ENCODE results near the gene CLK1.

The CLK1 gene

DNA sequence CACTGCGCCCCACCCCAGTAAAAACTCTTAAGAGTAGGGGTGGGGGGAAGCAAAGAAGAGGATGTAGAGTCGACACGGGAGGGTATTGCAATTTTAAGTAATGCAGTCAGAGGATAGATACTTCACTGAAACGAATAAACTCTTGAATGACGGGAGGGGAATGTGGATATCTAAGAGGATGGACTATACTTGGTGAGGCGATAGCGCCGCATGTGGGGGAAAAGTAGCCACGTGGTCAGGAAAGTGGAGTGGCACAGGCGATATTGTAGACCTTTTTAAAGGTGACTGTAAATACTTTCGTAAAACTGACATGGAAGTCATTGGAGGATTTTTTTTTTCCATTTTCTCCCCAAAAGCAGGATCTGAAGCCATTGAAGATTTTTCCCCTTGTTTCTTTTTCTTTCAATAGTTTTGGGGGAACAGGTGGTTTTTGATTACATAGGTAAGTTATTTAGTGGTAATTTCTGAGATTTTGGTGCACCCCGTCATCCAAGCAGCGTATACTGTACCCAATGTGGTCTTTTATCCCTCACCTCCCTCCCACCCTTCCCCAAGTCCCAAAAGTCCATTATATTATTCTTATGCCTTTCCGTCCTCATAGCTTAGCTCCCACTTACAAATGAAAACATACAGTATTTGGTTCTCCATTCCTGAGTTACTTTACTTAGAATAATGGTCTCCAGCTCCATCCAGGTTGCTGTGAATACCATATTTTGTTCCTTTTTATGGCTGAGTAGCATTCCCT, 13.8 kb downstream of the CLK1 start:
- no peak overlapping the region for H3K27ac ChIP-seq
- TF ChIP-seq, protein P1, sequence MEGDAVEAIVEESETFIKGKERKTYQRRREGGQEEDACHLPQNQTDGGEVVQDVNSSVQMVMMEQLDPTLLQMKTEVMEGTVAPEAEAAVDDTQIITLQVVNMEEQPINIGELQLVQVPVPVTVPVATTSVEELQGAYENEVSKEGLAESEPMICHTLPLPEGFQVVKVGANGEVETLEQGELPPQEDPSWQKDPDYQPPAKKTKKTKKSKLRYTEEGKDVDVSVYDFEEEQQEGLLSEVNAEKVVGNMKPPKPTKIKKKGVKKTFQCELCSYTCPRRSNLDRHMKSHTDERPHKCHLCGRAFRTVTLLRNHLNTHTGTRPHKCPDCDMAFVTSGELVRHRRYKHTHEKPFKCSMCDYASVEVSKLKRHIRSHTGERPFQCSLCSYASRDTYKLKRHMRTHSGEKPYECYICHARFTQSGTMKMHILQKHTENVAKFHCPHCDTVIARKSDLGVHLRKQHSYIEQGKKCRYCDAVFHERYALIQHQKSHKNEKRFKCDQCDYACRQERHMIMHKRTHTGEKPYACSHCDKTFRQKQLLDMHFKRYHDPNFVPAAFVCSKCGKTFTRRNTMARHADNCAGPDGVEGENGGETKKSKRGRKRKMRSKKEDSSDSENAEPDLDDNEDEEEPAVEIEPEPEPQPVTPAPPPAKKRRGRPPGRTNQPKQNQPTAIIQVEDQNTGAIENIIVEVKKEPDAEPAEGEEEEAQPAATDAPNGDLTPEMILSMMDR (conservative IDR thresholded peaks at IDR 0.05) = no peak

DNA sequence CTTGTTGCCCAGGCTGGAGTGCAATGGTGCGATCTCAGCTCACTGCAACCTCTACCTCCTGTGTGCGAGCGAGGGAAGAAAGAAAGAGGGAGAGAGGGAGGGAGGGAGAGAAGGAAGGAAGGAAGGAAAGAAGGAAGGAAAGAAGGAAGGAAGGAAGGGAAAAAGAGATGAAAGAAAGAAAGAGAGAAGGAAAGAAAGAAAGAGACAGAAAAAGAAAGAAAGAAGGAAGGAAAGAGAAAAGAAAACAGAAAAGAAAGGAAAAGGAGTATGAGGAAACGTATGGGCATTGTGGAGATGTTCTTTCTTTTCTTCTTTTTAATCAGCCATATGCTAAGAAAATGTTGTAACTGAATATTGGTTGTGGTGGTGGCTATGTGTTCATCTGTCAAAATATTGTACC, 16.5 kb downstream of the CLK1 start:
- TF ChIP-seq, protein P1 (conservative IDR thresholded peaks at IDR 0.05) = no peak
- no peak overlapping the region for H3K27ac ChIP-seq

DNA sequence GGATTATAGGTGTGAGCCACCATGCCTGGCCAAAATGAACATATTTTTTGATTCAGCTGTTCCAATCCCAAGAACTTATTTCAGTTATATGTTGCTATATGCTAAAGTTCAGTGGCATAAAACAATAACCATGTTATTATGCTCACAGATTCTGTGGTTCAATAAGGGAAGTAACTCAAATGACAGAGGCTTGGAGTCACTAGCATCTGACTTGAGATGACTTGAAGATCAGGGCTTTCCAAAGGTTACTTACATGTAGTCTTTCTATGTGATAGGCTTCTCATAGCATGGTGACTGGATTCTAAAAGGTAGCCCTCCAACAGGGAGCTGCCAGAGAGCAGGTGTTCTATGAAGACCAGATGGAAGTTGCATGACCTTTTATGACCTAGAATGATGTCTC, 17.2 kb downstream of the CLK1 start:
- H3K27ac ChIP-seq = no peak overlapping the region
- TF ChIP-seq, protein P1 (conservative IDR thresholded peaks at IDR 0.05) = no peak

DNA sequence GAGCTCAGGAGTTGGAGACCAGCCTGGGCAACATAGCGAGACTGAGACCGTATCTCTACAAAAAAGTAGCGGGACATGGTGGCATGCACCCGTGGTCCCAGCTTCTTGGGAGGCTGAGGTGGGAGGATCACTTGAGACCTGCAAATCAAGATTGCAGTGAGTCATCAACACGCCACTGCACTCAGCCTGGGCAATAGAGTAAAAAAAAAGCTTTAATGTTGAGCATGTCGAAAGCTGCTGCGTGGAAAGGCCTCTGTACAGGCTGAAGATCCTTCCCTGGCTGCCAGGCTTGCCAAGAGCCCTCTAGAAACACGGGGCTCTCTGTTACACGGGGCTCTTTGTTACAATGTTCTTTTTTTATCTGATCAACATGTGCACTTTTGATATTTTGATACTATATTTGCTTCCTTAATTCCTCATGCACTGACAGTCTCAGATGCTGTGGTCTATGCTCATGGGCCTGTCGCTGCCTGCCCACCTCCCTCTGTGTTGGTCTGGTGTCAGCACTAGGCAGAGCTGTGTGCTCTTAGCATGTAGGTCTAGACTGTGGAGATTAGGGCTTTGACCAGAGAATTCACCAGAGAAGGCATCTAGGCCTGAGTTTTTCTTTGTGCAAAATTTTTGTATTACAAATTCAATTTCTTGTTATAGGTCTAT, 18.7 kb downstream of the CLK1 start:
- H3K27ac ChIP-seq = no peak overlapping the region
- TF ChIP-seq, protein P1 (conservative IDR thresholded peaks at IDR 0.05) = no peak

DNA sequence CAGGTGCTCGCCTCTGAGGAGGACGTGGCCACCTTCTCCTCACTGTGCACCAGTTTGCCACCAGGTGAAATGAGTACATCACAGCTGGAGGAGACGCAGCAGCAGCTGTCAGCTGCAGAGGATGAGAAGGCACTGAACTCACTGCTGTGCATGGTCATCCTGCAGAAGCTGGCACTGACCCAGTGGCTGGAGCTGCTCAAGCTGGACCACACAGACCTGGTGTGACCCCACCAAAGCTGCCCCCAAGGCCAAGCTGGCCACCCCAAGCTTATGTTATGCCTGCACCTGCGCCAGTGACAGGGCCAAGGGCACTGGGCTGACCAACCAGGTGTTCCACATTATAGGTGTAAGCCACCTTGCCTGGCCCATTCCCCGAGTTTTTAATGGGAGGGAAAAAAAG, 19.3 kb downstream of the CLK1 start:
- no peak overlapping the region for H3K27ac ChIP-seq
- TF ChIP-seq, protein P1 (conservative IDR thresholded peaks at IDR 0.05) = no peak

DNA sequence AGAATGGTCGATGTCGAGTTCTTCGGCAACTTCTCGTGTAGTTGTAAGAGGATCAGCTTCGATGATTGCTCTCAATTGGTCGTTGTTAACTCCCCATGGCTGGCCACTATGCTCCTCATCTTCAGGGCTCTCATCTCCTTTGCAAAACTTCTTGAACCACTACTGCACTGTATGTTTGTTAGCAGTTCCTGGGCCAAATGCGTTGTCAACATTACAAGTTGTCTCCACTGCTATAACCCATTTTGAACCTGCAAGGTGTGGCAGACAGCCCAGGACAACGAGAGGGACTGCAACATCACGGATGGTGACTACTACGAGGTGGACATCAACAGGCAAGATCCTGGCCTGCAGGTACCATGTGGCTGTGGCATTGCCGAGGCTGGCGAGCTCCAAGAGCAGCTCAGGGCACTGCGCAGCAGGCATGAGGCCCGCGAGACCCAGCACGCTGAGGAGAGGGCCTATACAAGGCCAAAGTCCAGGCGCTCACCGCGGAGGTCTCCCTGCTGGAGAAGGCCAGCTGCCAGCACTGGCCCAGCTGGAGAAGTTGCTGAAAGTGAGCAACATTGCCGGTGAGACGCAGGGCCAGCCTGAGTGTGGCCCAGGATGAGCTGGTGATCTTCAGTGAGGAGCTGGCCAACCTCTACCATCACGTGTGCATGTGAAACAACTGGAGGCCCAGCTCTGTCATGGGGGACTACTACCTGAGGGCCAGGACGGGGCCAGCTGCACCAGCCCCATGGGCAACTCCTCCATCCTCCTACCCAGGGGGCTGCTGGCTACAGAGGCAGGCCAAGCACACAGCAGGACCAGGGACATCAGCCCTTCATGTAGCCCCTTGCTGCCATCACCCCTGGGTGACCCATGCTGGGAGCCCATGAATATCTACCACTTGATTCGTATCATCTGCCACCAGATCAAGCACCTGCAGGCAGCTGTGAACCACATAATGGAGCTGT, 20.2 kb downstream of the CLK1 start:
- TF ChIP-seq, protein P1 (conservative IDR thresholded peaks at IDR 0.05) = no peak
- H3K27ac ChIP-seq = no peak overlapping the region

DNA sequence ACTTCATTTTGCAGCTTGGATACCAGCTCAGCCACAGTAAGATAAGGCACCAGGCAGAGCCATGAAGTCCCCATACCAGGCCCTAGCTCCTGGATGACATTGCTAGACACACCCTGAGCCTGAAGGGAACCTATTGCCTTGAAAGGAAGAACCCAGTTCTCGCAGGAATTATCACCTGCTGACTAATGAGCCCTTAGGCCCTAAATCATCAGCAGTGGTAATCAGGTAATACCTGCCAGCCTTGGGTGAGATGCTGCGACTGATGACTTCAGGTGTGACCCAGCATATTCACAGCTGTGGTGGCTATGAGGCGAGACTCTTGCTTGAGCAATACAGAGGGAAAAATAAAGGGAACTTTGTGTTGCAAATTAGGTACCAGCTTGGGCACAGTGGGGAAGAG, 24.9 kb downstream of the CLK1 start:
- TF ChIP-seq, protein P1 (conservative IDR thresholded peaks at IDR 0.05) = no peak

More for the DNA sequence above, 24.9 kb downstream of the CLK1 start:
- H3K27ac ChIP-seq = no peak overlapping the region
